HG02678 (cell line): Measurements from ENCODE around the gene PFDN6.

Source experiments
- ATAC-seq: cut with Tn5 transposase; IDR thresholded peaks from one replicate; pipeline ENCODE4 v1.9.1; 2021; ENCODE audit warnings: mild to moderate bottlenecking, moderate library complexity; ENCODE audit not compliant: unreplicated experiment

The PFDN6 gene

GRCh38 chr6:33315793-33316602, 26.6 kb downstream of the PFDN6 start:
- no peak for ATAC-seq

GRCh38 chr6:33316603-33317418, 27.4 kb downstream of the PFDN6 start:
- no peak for ATAC-seq

GRCh38 chr6:33317419-33317668, 27.9 kb downstream of the PFDN6 start:
- no peak for ATAC-seq

DNA sequence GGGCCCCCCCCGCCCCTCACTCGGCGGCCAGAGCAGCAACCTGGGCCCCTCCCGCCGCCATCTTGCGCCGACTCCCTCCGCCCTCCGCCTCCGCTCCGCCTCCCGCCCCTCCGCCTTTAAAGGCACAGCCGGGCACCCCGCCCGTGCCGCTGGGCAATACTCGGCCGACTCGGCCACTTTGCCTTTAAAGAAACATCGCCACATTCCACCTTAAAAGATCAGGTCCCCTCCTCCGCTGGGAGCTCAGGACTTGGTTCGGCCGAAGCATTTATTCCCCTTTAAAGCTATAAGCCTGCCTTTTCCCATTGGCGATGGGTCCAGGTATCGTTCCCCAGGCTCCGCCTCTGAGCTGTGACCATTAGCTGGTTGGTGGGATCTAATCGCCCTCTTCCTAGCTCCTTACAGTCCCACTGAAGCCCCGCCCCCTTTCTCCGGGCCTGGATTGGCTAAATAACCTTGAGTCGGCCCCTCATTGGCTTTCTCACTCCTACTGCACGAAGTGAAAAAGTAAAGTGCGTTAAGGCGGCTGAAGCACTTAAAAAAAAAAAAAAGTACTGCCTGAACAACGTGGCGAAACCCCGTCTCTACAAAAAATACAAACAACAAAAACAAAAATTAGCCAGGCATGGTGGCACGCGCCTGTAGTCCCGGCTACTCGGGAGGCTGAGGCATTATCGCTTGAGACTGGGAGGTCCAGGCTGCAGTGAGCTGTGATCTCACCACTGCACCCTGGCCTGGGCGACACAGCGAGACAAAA, 28.4 kb downstream of the PFDN6 start, which contains the start of gene ZBTB22:
ZBTB22 (minus strand) TSS at position 76 of the 757 bp plus-strand sequence. CDS start 828 bp downstream, outside the sequence.
- ATAC-seq = peak; percentile 57

DNA sequence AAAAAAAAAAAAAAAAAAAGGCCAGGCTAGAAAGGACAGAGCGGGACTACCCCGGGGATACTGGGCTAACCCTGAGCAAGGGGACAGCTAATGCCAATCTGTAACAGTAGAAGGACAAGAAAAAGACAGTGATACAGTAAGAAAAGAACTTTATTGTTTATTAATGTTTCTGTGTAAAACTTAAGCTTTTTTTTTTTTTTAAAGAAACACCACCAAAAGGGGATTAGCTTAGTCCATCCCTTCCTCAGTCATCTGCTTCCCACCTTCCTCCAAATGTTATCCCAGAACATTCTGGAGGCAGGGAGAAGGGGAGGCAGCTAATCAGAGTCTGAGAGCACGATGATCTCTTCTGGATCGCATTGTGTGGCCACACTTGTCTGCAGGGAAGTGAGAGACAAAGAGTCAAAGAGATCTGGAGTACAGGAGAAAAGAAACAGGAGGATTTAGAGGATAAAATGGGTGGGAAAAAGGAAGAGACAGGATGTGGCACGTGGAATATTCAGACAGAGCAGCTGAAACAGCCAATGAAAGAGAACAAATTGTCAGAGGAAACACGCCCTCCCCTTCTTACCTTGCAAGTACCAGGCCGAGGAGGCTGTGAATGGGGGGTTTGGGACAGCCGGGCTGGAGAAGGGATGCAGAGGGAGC, 29.1 kb downstream of the PFDN6 start:
- ATAC-seq = no peak

DNA sequence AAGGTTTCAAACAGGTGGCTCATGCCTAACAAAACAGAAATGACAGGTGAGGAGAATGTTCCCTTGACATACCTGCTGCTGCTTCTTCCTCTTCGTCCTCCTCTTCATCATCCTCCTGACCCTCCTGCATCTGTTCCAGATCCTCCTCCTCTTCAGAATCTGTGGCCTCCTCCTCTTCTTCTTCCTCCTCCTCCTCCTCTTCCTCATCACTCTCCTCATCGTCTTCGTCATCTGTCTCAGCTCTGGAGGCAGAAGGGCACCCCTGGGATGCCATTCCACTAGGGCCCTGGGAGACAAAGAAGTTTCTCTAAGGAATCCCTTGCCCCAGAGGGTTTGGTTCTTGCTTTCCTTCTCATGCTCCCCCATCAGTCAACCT, 30.5 kb downstream of the PFDN6 start:
- ATAC-seq = no peak

GRCh38 chr6:33320315-33321181, 31.1 kb downstream of the PFDN6 start:
- ATAC-seq = no peak

- no peak for ATAC-seq
Observed at GRCh38 chr6:33321227-33321626, 31.8 kb downstream of the PFDN6 start.

DNA sequence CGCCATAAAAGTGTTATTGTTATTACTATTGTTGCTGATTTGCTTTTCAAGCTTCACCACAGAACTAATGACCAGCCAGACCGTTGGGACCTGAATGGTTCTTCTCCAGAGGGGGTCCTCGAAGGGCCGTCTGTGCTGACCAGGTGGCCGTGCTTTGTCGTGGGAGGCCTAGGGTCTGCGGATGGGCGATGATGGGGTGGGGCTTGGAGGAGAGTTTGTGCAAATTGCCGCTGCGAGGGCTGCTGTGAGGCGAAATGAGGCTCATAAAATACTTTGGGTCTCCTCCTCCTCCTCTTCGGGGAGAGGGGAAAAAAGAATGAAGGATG, 34.2 kb downstream of the PFDN6 start:
- ATAC-seq = no peak

GRCh38 chr6:33324125-33324524, 34.7 kb downstream of the PFDN6 start:
- ATAC-seq = no peak

DNA sequence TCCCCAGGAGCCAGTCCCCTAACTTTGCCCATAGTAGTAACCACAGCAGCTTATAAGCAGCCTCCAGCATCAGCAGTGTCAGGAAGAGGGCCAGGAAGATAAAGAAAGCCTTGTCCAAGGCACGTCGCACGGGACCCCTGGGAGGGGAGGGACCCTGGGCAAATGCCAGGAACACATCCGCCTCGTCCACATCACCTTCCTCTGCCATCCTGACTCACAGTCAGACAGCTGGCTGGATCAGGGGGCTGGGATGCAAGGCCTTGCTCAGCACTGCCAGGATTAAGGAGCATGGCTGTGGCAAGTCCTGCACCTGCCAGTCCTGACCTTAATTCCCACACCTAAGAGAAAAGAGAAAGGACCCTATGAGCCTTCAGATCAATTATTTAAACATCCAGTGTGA, 39.7 kb downstream of the PFDN6 start:
- ATAC-seq = no peak

- ATAC-seq = no peak
Observed at GRCh38 chr6:33330736-33331135, 41.3 kb downstream of the PFDN6 start.

DNA sequence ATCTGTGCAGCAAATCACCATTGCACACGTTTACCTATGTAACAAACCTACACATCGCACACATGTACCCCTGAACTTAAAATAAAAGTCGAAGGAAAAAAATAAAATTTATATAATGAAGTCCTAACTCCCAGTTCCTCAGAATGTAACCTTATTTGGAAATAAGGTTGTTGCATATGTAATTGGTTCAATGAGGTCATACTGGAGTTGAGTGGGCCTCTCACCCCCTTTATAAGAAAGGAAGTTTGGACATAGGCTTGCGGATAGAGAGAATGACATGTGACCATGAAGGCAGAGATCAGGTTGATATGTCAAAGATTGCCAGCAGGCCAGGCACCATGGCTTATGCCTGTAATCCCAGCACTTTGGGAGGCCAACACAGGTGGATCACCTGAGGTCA, 44.3 kb downstream of the PFDN6 start:
- ATAC-seq = no peak

- no peak for ATAC-seq
Observed at GRCh38 chr6:33335916-33336315, 46.5 kb downstream of the PFDN6 start.

DNA sequence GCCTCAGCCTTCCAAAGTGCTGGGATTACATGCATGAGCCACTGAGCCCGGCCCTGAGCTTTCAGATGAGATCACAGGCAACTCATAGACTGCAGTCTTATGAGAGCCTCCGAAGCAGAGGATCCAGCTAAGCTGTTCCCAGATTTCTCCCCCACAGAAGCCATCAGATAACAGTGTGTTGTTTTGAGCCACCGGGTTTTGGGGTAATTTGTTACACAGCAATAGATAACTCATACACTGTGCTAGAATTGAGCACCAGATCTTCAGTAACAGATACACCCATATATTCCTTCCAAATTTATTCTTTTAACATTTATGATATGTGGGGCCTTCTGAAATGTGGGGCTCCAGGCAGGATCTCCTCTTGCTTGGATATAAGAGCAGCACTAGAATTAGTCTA, 47.1 kb downstream of the PFDN6 start:
- no peak for ATAC-seq

GRCh38 chr6:33339193-33339592, 49.8 kb downstream of the PFDN6 start:
- ATAC-seq = no peak
